ENCODE measurements around the gene ALOX5. TPM values are rescaled to one million over a fixed set of nuclear protein-coding genes. Genes with fewer than 3 reads are reported as not detected.

ALOX5 gene
- total and polyA plus RNA-seq, 2 donors (not counting 1 experiment from before 2014, with no cell fraction given), result 354 to 888 TPM

GRCh38 chr10:45437587-45438465 is 63.8 kb downstream of the ALOX5 start:
- CTCF ChIA-PET, result interaction anchor here (0.6 to 1.0 kb wide), 2 partner anchors 10 to 12 kb away, joined by 3 to 4 read pairs; no protein-coding TSS in a partner anchor
- DNase-seq (no peak), ATAC-seq (ENCODE audit: low read depth) (no peak)
- Histone ChIP-seq H3K4me2 (replicated peaks; ENCODE audit: low read depth, low read length, poor library complexity, severe bottlenecking) (no peak overlapping the region), H3K36me3 (replicated peaks in 1 of 2; ENCODE audit: control extremely low read depth in 1 of 2, control insufficient read depth in 1 of 2, extremely low read depth in 1 of 2, insufficient read depth in 2 of 2, low read length in 1 of 2) (peaks cover 5 to 64% of the 10 kb centered on the region in 2 experiments), H4K20me1 (ENCODE audit: control insufficient read depth, insufficient read depth, low read length, poor library complexity, severe bottlenecking) (peaks cover 32% of the 10 kb centered on the region), H3K27me3 (replicated peaks in 1 of 4; ENCODE audit: control extremely low read depth in 1 of 4, control insufficient read depth in 3 of 4, insufficient read depth in 4 of 4, low read length in 3 of 4) (no peaks in the 10 kb centered on the region), H3K27ac (ENCODE audit: low read length in 2 of 2) (no peak overlapping the region), H3K79me2 (ENCODE audit: control insufficient read depth, insufficient read depth, low read length) (peaks cover 5% of the 10 kb centered on the region), H3K9me3 (ENCODE audit: control extremely low read depth in 1 of 3, control insufficient read depth in 2 of 3, insufficient read depth in 1 of 3, low read length in 2 of 3) (peaks cover 2 to 3% (median 2%) of the 10 kb centered on the region in 3 donors), H3K4me1 (ENCODE audit: control insufficient read depth in 2 of 2, insufficient read depth in 2 of 2, low read length in 2 of 2) (peaks cover 14 to 15% of the 10 kb centered on the region in 2 donors), H3K9ac (ENCODE audit: low read length) (no peak overlapping the region), H2AFZ (ENCODE audit: insufficient read depth, low read depth, low read length, poor library complexity, severe bottlenecking) (no peak overlapping the region), H3K4me3 (ENCODE audit: control extremely low read depth in 1 of 5, extremely low read depth in 1 of 5, insufficient read depth in 1 of 5, low read depth in 2 of 5, low read length in 4 of 5) (no peak overlapping the region)
- intact Hi-C loops (cut with micrococcal nuclease), result no loop called here
- H3K27me3 Mint-ChIP-seq, result no peaks in the 10 kb centered on the region
- H3K9me3 Mint-ChIP-seq (ENCODE audit: insufficient read depth), result no peaks in the 10 kb centered on the region
- peaks cover 36% of the 10 kb centered on the region for H3K4me1 Mint-ChIP-seq
- WGBS (ENCODE audit: insufficient coverage), result 60% methylated on average over 2 of the region's 8 CpGs
- H3K4me3 Mint-ChIP-seq, result no peak overlapping the region
- peak overlapping the region; percentile 82 for H3K27ac Mint-ChIP-seq
- no peak for TF ChIP-seq EZH2 (IDR thresholded peaks at IDR 0.05; ENCODE audit: borderline replicate concordance, insufficient read depth, low read depth, low read length, poor library complexity, severe bottlenecking)
- TF ChIP-seq, protein P1, sequence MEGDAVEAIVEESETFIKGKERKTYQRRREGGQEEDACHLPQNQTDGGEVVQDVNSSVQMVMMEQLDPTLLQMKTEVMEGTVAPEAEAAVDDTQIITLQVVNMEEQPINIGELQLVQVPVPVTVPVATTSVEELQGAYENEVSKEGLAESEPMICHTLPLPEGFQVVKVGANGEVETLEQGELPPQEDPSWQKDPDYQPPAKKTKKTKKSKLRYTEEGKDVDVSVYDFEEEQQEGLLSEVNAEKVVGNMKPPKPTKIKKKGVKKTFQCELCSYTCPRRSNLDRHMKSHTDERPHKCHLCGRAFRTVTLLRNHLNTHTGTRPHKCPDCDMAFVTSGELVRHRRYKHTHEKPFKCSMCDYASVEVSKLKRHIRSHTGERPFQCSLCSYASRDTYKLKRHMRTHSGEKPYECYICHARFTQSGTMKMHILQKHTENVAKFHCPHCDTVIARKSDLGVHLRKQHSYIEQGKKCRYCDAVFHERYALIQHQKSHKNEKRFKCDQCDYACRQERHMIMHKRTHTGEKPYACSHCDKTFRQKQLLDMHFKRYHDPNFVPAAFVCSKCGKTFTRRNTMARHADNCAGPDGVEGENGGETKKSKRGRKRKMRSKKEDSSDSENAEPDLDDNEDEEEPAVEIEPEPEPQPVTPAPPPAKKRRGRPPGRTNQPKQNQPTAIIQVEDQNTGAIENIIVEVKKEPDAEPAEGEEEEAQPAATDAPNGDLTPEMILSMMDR (IDR thresholded peaks at IDR 0.05), result no peak
- POLR2A ChIA-PET, result no interaction called here
